Measurements from ENCODE around the gene ESRRA. TPM values are rescaled to one million over a fixed set of nuclear protein-coding genes. Genes with fewer than 3 reads are reported as not detected.

The ESRRA gene
- polyA plus RNA-seq (ENCODE audit: insufficient read length in 4 of 4) = 10 to 100 TPM in 3 of 4 donors, 1 to 10 TPM in 1; 7.4 to 31.0 (median 17.2) TPM

DNA sequence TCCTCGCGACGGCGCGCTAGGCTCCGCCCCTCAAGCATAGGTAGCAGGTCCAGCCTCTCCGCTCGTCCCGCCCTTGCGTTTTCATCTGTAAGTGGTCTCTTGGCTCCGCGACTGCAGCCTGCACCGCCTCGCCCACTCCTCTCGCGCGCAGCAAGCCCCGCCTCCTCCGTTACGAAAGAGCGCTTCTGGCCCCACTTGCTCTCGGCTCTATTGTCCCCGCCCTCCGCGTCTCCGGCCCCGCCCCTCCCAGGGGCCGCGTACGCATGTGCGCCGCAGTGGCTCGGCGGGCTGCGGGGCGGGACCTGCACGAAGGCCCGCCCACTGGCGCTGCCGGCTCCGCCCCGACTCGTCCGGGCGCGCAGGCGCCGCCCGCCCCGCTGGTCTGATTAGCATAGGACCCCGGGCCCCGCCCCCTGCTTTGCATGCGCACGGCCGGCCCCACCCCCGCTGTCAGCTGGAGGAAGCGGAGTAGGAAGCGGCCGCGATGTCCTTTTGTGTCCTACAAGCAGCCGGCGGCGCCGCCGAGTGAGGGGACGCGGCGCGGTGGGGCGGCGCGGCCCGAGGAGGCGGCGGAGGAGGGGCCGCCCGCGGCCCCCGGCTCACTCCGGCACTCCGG, at the start of gene ESRRA:
Gene ESRRA, plus strand, starts transcription at position 450 of the 616 bp plus-strand sequence. CDS start 1,656 bp downstream, outside the sequence.
- peak; percentile 91 to 98 (median 96) for DNase-seq (ENCODE audit: low read depth in 4 of 4, low spot score in 3 of 4)

GRCh38 chr11:64256300-64256699, 49.0 kb upstream of the ESRRA start:
- no peak for DNase-seq (ENCODE audit: low read depth in 4 of 4, low spot score in 3 of 4)

- no peak for DNase-seq (ENCODE audit: low read depth in 4 of 4, low spot score in 3 of 4)
These were observed 47.0 kb upstream of the ESRRA start for GRCh38 chr11:64258356-64258755.

GRCh38 chr11:64258946-64259532, 46.3 kb upstream of the ESRRA start:
- no peak for DNase-seq (ENCODE audit: low read depth in 4 of 4, low spot score in 3 of 4)

- no peak for DNase-seq (ENCODE audit: low read depth in 4 of 4, low spot score in 3 of 4)
These were observed 45.7 kb upstream of the ESRRA start for GRCh38 chr11:64259533-64260067.

DNA sequence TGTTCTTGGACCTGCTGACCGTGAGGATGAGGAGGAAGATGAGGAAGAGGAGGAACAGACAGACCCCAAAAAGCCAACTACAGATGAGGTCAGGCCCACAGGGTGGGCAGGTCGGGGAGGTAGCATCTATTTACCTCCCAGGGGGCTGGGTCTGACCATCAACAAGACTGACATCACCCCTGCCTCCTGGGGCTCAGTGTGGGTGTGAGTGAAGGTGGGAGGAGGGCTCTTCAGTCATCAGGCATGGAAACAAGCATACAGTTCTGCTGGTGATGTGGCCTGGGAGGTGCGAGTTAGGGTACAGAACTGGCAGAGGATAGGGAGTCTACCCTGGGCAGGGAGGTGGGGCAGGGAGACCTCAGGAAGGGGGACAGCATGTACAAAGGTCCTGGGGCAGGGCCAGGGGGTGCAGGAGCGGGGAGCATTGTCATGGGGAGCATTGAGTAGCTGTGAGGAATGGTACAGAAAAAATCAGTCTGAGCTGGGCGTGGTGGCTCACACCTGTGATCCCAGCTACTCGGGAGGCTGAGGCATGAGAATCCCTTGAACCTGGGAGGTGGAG, 45.1 kb upstream of the ESRRA start:
- no peak for DNase-seq (ENCODE audit: low read depth in 4 of 4, low spot score in 3 of 4)

- no peak for DNase-seq (ENCODE audit: low read depth in 4 of 4, low spot score in 3 of 4)
These were observed 43.7 kb upstream of the ESRRA start for GRCh38 chr11:64261556-64262080.

GRCh38 chr11:64262271-64263002, 42.9 kb upstream of the ESRRA start:
- no peak for DNase-seq (ENCODE audit: low read depth in 4 of 4, low spot score in 3 of 4)

GRCh38 chr11:64263021-64263946, 42.0 kb upstream of the ESRRA start:
- DNase-seq (ENCODE audit: low read depth in 4 of 4, low spot score in 3 of 4) = no peak

DNA sequence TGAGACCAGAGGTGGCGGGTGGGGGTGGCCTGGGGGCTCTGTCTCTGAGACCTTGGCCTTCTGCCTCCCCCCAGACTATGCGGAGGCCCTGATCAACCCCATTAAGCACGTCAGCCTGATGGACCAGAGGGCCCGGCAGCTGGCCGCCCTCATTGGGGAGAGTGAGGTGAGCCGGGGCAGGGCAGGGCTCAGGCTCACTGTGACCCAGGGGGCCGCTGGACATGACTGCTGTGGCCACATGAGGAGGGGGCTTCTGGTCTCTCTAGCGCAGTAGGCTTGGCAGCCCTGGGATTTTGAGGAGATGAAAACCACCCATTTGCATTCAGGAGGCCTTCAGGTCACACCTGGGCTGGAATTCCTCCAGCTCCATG, 41.4 kb upstream of the ESRRA start:
- no peak for DNase-seq (ENCODE audit: low read depth in 4 of 4, low spot score in 3 of 4)

DNA sequence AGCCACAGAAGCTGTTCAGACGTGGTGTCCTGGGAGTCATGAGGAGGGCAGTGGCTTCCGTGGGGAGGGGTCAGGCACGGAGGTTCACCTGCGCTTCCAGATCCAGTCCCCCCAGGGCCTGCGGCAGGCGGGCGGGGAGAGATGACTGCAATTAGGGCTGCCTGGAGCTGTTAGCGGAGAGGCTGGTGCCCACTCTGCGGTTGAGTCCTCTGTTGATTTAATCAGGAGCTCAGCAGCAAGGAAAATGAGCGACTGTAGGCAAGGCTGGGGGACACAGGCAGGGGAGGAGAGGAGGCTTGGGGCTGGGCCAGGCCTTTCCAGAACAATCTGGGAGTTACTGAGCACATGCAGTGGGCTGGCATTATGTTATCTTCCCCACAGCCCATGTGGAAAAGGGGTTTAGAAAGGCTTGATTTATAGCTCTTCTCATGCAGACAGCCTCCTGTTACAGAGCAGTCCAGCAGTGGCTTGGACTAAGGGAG, 40.9 kb upstream of the ESRRA start:
- no peak for DNase-seq (ENCODE audit: low read depth in 4 of 4, low spot score in 3 of 4)

- no peak for DNase-seq (ENCODE audit: low read depth in 4 of 4, low spot score in 3 of 4)
These were observed 39.9 kb upstream of the ESRRA start for GRCh38 chr11:64265176-64266160.

- DNase-seq (ENCODE audit: low read depth in 4 of 4, low spot score in 3 of 4) = no peak
These were observed 39.0 kb upstream of the ESRRA start for GRCh38 chr11:64266339-64266738.

GRCh38 chr11:64267207-64267945, 37.9 kb upstream of the ESRRA start:
- no peak for DNase-seq (ENCODE audit: low read depth in 4 of 4, low spot score in 3 of 4)

DNA sequence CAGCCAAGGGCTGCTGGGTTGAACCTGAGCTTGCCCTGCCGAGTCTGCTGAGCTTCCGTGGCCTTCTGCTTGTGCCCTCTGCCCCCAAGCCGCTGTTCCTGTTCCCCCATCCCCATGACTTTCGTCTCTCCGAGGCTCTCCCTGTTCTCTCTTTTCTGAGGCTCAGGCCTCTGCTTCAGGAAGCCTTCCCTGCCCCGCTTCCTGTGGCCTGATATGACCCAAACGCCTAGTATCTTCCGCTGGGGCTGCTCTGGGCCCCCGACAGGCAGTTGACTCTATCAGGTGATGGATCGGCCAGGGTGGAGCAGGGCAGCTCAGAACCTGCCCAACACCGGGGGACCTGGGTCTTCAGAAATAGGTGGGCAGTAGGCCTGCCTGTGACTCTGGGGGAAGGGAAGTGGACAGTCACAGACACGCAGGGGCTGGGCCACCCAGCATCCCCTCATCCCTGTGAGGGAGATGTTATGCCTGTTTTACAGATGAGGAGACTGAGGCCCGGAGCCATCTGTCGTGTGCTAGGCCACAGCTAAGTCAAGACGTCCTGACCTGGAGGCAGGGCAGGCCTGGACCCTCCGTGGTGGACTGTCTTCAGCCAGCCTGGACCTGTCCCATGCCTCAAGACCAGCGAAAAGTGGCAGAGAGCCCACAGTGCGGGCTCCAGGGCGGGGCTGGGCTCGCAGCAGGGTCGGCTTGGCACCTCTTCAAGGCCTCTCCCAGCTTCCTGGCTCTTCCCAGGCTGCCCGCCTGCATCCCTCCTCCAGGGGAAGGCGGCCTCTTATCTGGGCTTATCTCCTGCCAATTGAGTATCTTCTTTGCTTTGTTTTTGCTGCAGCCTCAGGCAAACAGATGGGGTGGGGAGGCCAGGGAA, 37.1 kb upstream of the ESRRA start:
- DNase-seq (ENCODE audit: low read depth in 4 of 4, low spot score in 3 of 4) = no peak

GRCh38 chr11:64268893-64269539, 36.3 kb upstream of the ESRRA start:
- DNase-seq (ENCODE audit: low read depth in 4 of 4, low spot score in 3 of 4) = no peak
